Caco-2 (cell line): ENCODE measurements around the gene TECR. TPM values are rescaled to one million over a fixed set of nuclear protein-coding genes. Genes with fewer than 3 reads are reported as not detected.

Source experiments
- BruUV-seq: library from RNA; stranded (reverse); fragments of 400-500 nt; replicated peaks from 2 replicates; lab custom pipeline; 2021; lab: Mats Ljungman, UMichigan
- CTCF ChIA-PET: fragments of 300-600 bp; sonication (Branson Sonifier 250); formaldehyde crosslinking; loops from one replicate; lab custom pipeline; 2022; ENCODE audit warnings: antibody characterized with exemption; lab: Charles Lee
- POLR2A ChIA-PET: fragments of 300-600 bp; sonication (Branson Sonifier 250); formaldehyde crosslinking; loops from one replicate; lab custom pipeline; 2022; ENCODE audit warnings: antibody characterized with exemption; lab: Charles Lee
- DNase-seq, 2 experiments: peaks; one replicate each; pipeline versions ENCODE4 v3.0.0 to v3.0.0-alpha.2; 2020 to 2022
- H3K27me3 ChIP-seq: replicated peaks from 2 replicates; pipeline ENCODE4 v1.6.0; 2011; ENCODE audit warnings: low read length; ENCODE audit not compliant: control insufficient read depth, insufficient read depth
- H3K36me3 ChIP-seq: 2 replicates; pipeline ENCODE4 v1.5.1; 2011; ENCODE audit warnings: low read length; ENCODE audit not compliant: control insufficient read depth, insufficient read depth
- H3K4me1 ChIP-seq: fragments of 250-450 bp; sonication (Bioruptor Pico); 2 replicates; pipeline ENCODE4 v1.5.1; 2020; ENCODE audit warnings: mild to moderate bottlenecking
- H3K4me3 ChIP-seq: 2 replicates; pipeline ENCODE4 v1.5.1; 2011; ENCODE audit warnings: low read depth, mild to moderate bottlenecking, control low read depth, low read length
- H3K9me3 ChIP-seq: fragments of 250-450 bp; sonication (Bioruptor Pico); 2 replicates; pipeline ENCODE4 v1.5.1; 2020; ENCODE audit warnings: mild to moderate bottlenecking, moderate library complexity
- H3K27ac Mint-ChIP-seq: one replicate; pipeline ENCODE4 v1.8.0; 2022; ENCODE audit warnings: mixed read lengths; ENCODE audit not compliant: unreplicated experiment
- H3K27me3 Mint-ChIP-seq: one replicate; pipeline ENCODE4 v1.8.0; 2022; ENCODE audit warnings: mixed read lengths; ENCODE audit not compliant: insufficient read depth, unreplicated experiment
- H3K36me3 Mint-ChIP-seq: one replicate; pipeline ENCODE4 v1.8.0; 2022; ENCODE audit warnings: mild to moderate bottlenecking, mixed read lengths; ENCODE audit not compliant: insufficient read depth, unreplicated experiment
- H3K4me1 Mint-ChIP-seq: one replicate; pipeline ENCODE4 v1.8.0; 2022; ENCODE audit warnings: low read depth, mixed read lengths; ENCODE audit not compliant: unreplicated experiment
- H3K4me3 Mint-ChIP-seq: one replicate; pipeline ENCODE4 v1.8.0; 2022; ENCODE audit warnings: mild to moderate bottlenecking, moderate library complexity, mixed read lengths; ENCODE audit not compliant: unreplicated experiment
- H3K9me3 Mint-ChIP-seq: one replicate; pipeline ENCODE4 v1.8.0; 2022; ENCODE audit warnings: mixed read lengths; ENCODE audit not compliant: unreplicated experiment
- CTCF ChIP-seq, 2 experiments: fragments of 200-600 bp in 1 of 2; IDR thresholded peaks; 1 replicate in 1 of 2; 2 replicates in 1 of 2; pipeline versions ENCODE4 v1.5.1 to v1.8.0; 2011 to 2022; ENCODE audit warnings: antibody characterized with exemption in 1 of 2, control low read depth in 1 of 2, inconsistent platforms in 1 of 2, low read depth in 1 of 2, low read length in 1 of 2, mild to moderate bottlenecking in 1 of 2, moderate library complexity in 1 of 2; ENCODE audit not compliant: insufficient read depth in 1 of 2, severe bottlenecking in 1 of 2, unreplicated experiment in 1 of 2
- intact Hi-C: fragments of 100-400 bp; cut with micrococcal nuclease; formaldehyde crosslinking; loops from one replicate; pipeline ENCODE4 v1.10.0; 2022; ENCODE audit not compliant: unreplicated experiment
- total RNA-seq: library from RNA; stranded (reverse); gene quantifications from 2 replicates; pipeline ENCODE4 v1.2.3, GENCODE V29; 2022

The TECR gene
- total RNA-seq, 1 experiment from 2014 or later: 300 TPM

- no peaks in the 10 kb centered on the region for H3K4me1 ChIP-seq
- DNase-seq: no peak
- no peak overlapping the region for H3K4me3 ChIP-seq
- peaks cover 2% of the 10 kb centered on the region; the same call in 1 of the 2 replicates for H3K36me3 ChIP-seq
- BruUV-seq: no TSS peak
- no peaks in the 10 kb centered on the region for H3K9me3 ChIP-seq
- ChIA-PET POLR2A (no interaction called here), CTCF (interaction anchor here (0.6 kb wide), 1 partner anchor 17 kb away, joined by 4 read pairs; no protein-coding TSS in a partner anchor)
- Mint-ChIP-seq H3K4me3 (no peak overlapping the region), H3K4me1 (no peaks in the 10 kb centered on the region), H3K9me3 (no peaks in the 10 kb centered on the region), H3K36me3 (peaks cover 37% of the 10 kb centered on the region), H3K27ac (no peak overlapping the region), H3K27me3 (no peaks in the 10 kb centered on the region)
- intact Hi-C loops: no loop called here
- TF ChIP-seq CTCF (IDR thresholded peaks at IDR 0.05; ENCODE audit: insufficient read depth in 1 of 2, low read depth in 1 of 2, low read length in 1 of 2, severe bottlenecking in 1 of 2, unreplicated experiment in 1 of 2): no peak
- H3K27me3 ChIP-seq: no peaks in the 10 kb centered on the region
These were observed 30.8 kb downstream of the TECR start for GRCh38 chr19:14559916-14560775.

- ChIA-PET CTCF (no interaction called here), POLR2A (no interaction called here)
- no peak overlapping the region for H3K4me3 ChIP-seq
- intact Hi-C loops: no loop called here
- Mint-ChIP-seq H3K27me3 (no peaks in the 10 kb centered on the region), H3K9me3 (no peaks in the 10 kb centered on the region), H3K27ac (no peak overlapping the region), H3K4me1 (no peaks in the 10 kb centered on the region), H3K4me3 (no peak overlapping the region), H3K36me3 (peaks cover 43% of the 10 kb centered on the region)
- H3K4me1 ChIP-seq: no peaks in the 10 kb centered on the region
- peaks cover 2% of the 10 kb centered on the region; the same call in 1 of the 2 replicates for H3K36me3 ChIP-seq
- no peaks in the 10 kb centered on the region for H3K27me3 ChIP-seq
- no peaks in the 10 kb centered on the region for H3K9me3 ChIP-seq
- no peak for DNase-seq
- no peak for TF ChIP-seq CTCF (IDR thresholded peaks at IDR 0.05; ENCODE audit: insufficient read depth in 1 of 2, low read depth in 1 of 2, low read length in 1 of 2, severe bottlenecking in 1 of 2, unreplicated experiment in 1 of 2)
- BruUV-seq: no TSS peak
These were observed 31.3 kb downstream of the TECR start for GRCh38 chr19:14560776-14561108.

GRCh38 chr19:14561249-14561648 lies 31.9 kb downstream of the TECR start:
- no peak for DNase-seq
- no peaks in the 10 kb centered on the region for H3K9me3 Mint-ChIP-seq
- peaks cover 47% of the 10 kb centered on the region for H3K36me3 Mint-ChIP-seq
- Histone ChIP-seq H3K9me3 (no peaks in the 10 kb centered on the region), H3K4me3 (no peak overlapping the region), H3K27me3 (no peaks in the 10 kb centered on the region), H3K4me1 (no peaks in the 10 kb centered on the region), H3K36me3 (peaks cover 2% of the 10 kb centered on the region; the same call in 1 of the 2 replicates)
- H3K4me3 Mint-ChIP-seq: no peak overlapping the region
- H3K27me3 Mint-ChIP-seq: no peaks in the 10 kb centered on the region
- BruUV-seq: no TSS peak
- TF ChIP-seq CTCF (IDR thresholded peaks at IDR 0.05; ENCODE audit: insufficient read depth in 1 of 2, low read depth in 1 of 2, low read length in 1 of 2, severe bottlenecking in 1 of 2, unreplicated experiment in 1 of 2): no peak
- ChIA-PET POLR2A (no interaction called here), CTCF (no interaction called here)
- H3K27ac Mint-ChIP-seq: peak overlapping the region; percentile 55
- no peaks in the 10 kb centered on the region for H3K4me1 Mint-ChIP-seq
- intact Hi-C loops: no loop called here
